Nephron progenitor cell (in vitro differentiated cells): ENCODE data around the gene CLECL1.

ENCODE experiments used
- DNase-seq: peaks from one replicate; pipeline ENCODE4 v3.0.0; 2021
- H3K27ac Mint-ChIP-seq: 2 replicates; pipeline ENCODE4 v1.8.0; 2021; ENCODE audit warnings: mild to moderate bottlenecking, moderate library complexity, mixed read lengths
- H3K27me3 Mint-ChIP-seq: 2 replicates; pipeline ENCODE4 v1.8.0; 2021; ENCODE audit warnings: mild to moderate bottlenecking, low read depth, mixed read lengths; ENCODE audit not compliant: poor library complexity
- H3K36me3 Mint-ChIP-seq: 2 replicates; pipeline ENCODE4 v1.8.0; 2021; ENCODE audit warnings: low read depth, mixed read lengths
- H3K4me1 Mint-ChIP-seq: 2 replicates; pipeline ENCODE4 v1.8.0; 2021; ENCODE audit warnings: mixed read lengths
- H3K4me3 Mint-ChIP-seq: 2 replicates; pipeline ENCODE4 v1.8.0; 2021; ENCODE audit warnings: mild to moderate bottlenecking, moderate library complexity, mixed read lengths
- H3K9me3 Mint-ChIP-seq: 2 replicates; pipeline ENCODE4 v1.8.0; 2021; ENCODE audit warnings: mild to moderate bottlenecking, moderate library complexity, mixed read lengths
- TF ChIP-seq, protein P1 (sequence below): fragments of 200-600 bp; sonication (generic); IDR thresholded peaks from 2 replicates; pipeline ENCODE4 v1.5.0; 2021; ENCODE audit warnings: antibody characterized with exemption

Gene CLECL1

DNA sequence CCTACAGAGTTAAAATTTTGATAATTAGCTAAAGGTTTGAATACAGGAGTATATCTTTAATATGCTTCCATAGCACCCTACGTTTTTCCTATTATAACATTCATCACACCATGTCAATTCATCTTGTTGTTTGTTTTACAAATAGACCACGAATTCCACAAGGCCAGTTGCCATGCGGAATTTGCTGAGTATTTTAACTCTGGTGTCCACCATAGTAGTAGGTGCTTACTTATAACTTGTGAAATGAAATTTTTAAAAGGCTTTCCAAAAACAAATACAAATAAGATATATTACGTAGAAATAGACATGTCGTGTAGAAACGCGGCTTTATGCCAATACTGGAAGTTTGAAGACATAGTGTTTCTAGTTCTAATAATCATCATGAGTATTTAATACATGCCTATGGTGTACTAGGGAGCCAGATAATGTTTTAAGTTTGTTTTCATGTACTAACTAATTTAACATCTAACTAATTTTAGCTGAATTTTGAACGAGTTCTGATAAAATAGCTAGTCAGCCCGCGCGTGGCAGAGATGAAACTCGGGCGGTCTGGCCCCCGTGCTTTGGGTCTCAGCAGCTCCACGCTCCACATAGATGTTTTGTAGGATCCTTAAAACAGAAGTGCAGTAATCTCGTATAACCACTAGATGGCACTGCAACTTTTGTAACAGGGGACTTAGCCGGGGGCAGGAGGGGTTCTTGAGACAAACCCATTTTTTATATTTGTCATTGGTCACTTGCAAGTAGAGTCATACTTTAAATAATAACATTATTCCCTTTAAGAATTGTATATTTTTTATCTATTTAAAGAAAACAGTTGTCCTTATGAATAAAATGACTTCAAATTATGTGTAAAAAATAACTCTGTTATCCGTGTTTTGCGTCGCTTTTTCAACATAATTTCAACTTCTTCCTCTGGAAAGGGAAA lies 17.6 kb upstream of the CLECL1 start:
- H3K36me3 Mint-ChIP-seq, result no peaks in the 10 kb centered on the region
- H3K27me3 Mint-ChIP-seq, result peaks cover 4% of the 10 kb centered on the region
- H3K4me3 Mint-ChIP-seq, result peak overlapping the region; percentile 41
- H3K9me3 Mint-ChIP-seq, result no peaks in the 10 kb centered on the region
- peak; percentile 48 for DNase-seq
- H3K27ac Mint-ChIP-seq, result no peak overlapping the region
- no peaks in the 10 kb centered on the region for H3K4me1 Mint-ChIP-seq
- TF ChIP-seq, protein P1, sequence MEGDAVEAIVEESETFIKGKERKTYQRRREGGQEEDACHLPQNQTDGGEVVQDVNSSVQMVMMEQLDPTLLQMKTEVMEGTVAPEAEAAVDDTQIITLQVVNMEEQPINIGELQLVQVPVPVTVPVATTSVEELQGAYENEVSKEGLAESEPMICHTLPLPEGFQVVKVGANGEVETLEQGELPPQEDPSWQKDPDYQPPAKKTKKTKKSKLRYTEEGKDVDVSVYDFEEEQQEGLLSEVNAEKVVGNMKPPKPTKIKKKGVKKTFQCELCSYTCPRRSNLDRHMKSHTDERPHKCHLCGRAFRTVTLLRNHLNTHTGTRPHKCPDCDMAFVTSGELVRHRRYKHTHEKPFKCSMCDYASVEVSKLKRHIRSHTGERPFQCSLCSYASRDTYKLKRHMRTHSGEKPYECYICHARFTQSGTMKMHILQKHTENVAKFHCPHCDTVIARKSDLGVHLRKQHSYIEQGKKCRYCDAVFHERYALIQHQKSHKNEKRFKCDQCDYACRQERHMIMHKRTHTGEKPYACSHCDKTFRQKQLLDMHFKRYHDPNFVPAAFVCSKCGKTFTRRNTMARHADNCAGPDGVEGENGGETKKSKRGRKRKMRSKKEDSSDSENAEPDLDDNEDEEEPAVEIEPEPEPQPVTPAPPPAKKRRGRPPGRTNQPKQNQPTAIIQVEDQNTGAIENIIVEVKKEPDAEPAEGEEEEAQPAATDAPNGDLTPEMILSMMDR, result peak; percentile 94

DNA sequence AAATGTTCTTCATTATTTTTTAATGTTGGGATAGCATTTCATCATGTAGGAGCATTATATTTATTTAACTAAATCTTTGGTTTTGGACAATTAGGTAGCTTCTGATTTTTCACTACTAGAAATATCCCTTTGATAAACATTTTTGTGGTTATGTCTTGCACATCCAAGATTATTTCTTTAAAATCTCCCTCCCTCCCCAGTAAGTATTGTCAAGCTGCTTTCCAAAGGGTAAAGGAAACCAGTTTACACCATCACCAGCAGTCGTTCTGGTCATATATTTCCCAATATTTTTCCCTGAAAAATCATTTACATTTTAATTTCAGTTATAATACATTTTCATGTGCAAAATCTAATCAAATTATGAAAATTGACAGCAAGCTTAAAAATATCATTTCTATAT lies 16.7 kb upstream of the CLECL1 start:
- TF ChIP-seq, protein P1, result no peak
- H3K9me3 Mint-ChIP-seq, result no peaks in the 10 kb centered on the region
- H3K4me1 Mint-ChIP-seq, result peaks cover 8% of the 10 kb centered on the region
- H3K36me3 Mint-ChIP-seq, result no peaks in the 10 kb centered on the region
- H3K27ac Mint-ChIP-seq, result no peak overlapping the region
- H3K4me3 Mint-ChIP-seq, result no peak overlapping the region
- DNase-seq, result no peak
- peaks cover 4% of the 10 kb centered on the region for H3K27me3 Mint-ChIP-seq

DNA sequence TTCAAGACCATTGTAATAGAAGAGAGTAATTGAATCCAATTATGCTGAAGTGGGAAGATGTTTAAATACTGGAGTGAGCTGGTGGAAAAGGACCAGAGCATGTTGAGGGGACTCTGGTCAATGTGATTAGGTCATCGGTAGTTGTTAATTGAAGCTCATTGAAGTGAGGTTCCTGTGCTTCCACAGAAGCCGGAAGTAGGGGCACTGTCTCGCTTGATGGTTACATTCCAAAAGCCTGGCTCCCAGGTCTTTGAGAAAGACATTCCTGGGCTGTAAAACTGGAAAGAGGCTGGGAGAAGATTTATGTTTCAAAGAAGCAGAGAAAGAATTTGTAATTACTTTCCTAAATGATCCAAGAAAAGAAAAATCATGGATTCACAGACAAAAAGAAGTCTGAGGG lies 12.3 kb upstream of the CLECL1 start:
- H3K4me3 Mint-ChIP-seq, result no peak overlapping the region
- TF ChIP-seq, protein P1, result no peak
- peaks cover 2% of the 10 kb centered on the region for H3K9me3 Mint-ChIP-seq
- no peaks in the 10 kb centered on the region for H3K36me3 Mint-ChIP-seq
- peaks cover under 1% of the 10 kb centered on the region for H3K27me3 Mint-ChIP-seq
- peaks cover 27% of the 10 kb centered on the region for H3K4me1 Mint-ChIP-seq
- peak overlapping the region; percentile 22 for H3K27ac Mint-ChIP-seq
- DNase-seq, result peak; percentile 24

DNA sequence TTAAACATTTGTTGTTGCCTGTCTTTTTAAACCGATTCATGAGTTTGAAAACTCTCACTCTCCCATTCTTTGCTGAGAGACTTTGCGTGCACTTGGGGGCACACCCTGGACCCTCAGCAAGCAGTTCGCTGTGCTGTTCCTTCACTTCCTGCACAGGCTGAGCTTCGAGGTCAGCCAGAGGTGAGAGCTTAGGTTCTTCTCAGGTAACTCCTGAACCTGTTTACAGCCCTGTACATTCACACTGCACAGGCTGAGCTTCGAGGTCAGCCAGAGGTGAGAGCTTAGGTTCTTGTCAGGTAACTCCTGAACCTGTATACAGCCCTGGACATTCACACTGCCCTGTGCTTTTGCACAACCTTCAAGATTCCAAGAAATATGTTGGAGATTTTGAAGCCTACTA lies 9.8 kb upstream of the CLECL1 start:
- peaks cover 15% of the 10 kb centered on the region for H3K9me3 Mint-ChIP-seq
- H3K27me3 Mint-ChIP-seq, result peaks cover 3% of the 10 kb centered on the region
- peak overlapping the region; percentile 18 for H3K27ac Mint-ChIP-seq
- TF ChIP-seq, protein P1, result no peak
- H3K4me3 Mint-ChIP-seq, result no peak overlapping the region
- no peak for DNase-seq
- H3K4me1 Mint-ChIP-seq, result peaks cover 34% of the 10 kb centered on the region
- H3K36me3 Mint-ChIP-seq, result peaks cover 5% of the 10 kb centered on the region

DNA sequence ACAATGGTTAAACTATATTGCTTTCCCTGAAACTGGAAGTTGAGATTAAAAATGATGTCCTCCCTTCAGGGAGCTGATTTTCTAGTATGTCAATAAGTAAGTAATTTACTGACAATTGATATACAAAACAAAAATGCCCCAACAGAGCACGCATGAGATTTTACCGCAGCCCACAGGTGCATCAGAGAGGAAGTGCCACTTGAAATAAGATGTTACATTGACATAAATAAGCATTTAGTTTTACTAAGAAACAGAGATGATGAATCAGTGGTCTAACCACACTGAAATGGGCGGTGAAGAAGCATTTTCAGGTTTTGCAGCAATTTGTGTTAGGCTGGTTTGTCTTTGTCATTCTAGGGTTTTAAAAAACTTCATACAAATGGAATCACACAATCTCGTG lies 8.8 kb upstream of the CLECL1 start:
- peaks cover 15% of the 10 kb centered on the region for H3K9me3 Mint-ChIP-seq
- peaks cover 5% of the 10 kb centered on the region for H3K36me3 Mint-ChIP-seq
- no peak overlapping the region for H3K27ac Mint-ChIP-seq
- no peak for DNase-seq
- peaks cover 3% of the 10 kb centered on the region for H3K27me3 Mint-ChIP-seq
- peaks cover 34% of the 10 kb centered on the region for H3K4me1 Mint-ChIP-seq
- no peak overlapping the region for H3K4me3 Mint-ChIP-seq
- TF ChIP-seq, protein P1, result no peak
